Tibial artery (tissue), 4 donors: ENCODE results near the gene LRRK2.

ENCODE experiments used
- DNase-seq, 2 donors: peaks; one replicate each; pipeline ENCODE4 v3.0.0-alpha.2; 2019
- H3K27ac ChIP-seq, 2 donors: fragments of 200-600 bp; sonication (generic) in 1 of 2; 1 replicate in 1 of 2; 2 replicates in 1 of 2; pipeline ENCODE4 v1.5.1; 2018 to 2019; ENCODE audit warnings: mild to moderate bottlenecking in 1 of 2
- H3K27me3 ChIP-seq, 2 donors: fragments of 200-600 bp; sonication (generic) in 1 of 2; one replicate each; pipeline versions ENCODE4 v1.5.1 to v1.6.0; 2016 to 2019
- H3K36me3 ChIP-seq, 3 donors: fragments of 200-600 bp; sonication (generic) in 2 of 3; one replicate each; pipeline ENCODE4 v1.5.1; 2016 to 2019; ENCODE audit warnings: mild to moderate bottlenecking in 2 of 3
- H3K4me1 ChIP-seq, 4 donors: fragments of 200-600 bp; sonication (generic) in 2 of 4; 1 replicate in 3 of 4; 2 replicates in 1 of 4; pipeline ENCODE4 v1.5.1; 2016 to 2019
- H3K4me3 ChIP-seq, 2 donors: fragments of 200-600 bp; sonication (generic) in 1 of 2; 1 replicate in 1 of 2; 2 replicates in 1 of 2; pipeline ENCODE4 v1.5.1; 2018 to 2019; ENCODE audit warnings: mild to moderate bottlenecking in 2 of 2
- H3K9me3 ChIP-seq, 3 donors: fragments of 200-600 bp; sonication (generic) in 1 of 3; one replicate each; pipeline ENCODE4 v1.5.1; 2016 to 2019
- CTCF ChIP-seq, 2 experiments: fragments of 200-600 bp in 1 of 2; fragments of 450-650 bp in 1 of 2; IDR thresholded peaks; one replicate each; pipeline ENCODE4 v1.5.1; 2017 to 2019; ENCODE audit warnings: antibody characterized with exemption in 2 of 2, mild to moderate bottlenecking in 1 of 2, moderate library complexity in 1 of 2
- intact Hi-C: fragments of 100-400 bp; cut with DNase I; formaldehyde crosslinking; loops from one replicate; pipeline ENCODE4 v1.15.0; 2023; ENCODE audit warnings: low total_unique reads

LRRK2 gene

GRCh38 chr12:40344312-40344711 is 119.5 kb downstream of the LRRK2 start:
- TF ChIP-seq CTCF (IDR thresholded peaks at IDR 0.05), result no peak
- H3K27me3 ChIP-seq, result no peaks in the 10 kb centered on the region
- H3K4me3 ChIP-seq, result no peak overlapping the region
- H3K4me1 ChIP-seq, result no peaks in the 10 kb centered on the region
- intact Hi-C loops, result no loop called here
- H3K9me3 ChIP-seq, result no peaks in the 10 kb centered on the region
- no peak overlapping the region for H3K27ac ChIP-seq
- DNase-seq, result no peak
- H3K36me3 ChIP-seq, result peaks cover 13 to 41% (median 24%) of the 10 kb centered on the region in 3 donors

- TF ChIP-seq CTCF (IDR thresholded peaks at IDR 0.05), result no peak
Observed at GRCh38 chr12:40351976-40352375, 127.2 kb downstream of the LRRK2 start.

GRCh38 chr12:40375076-40375475 is 150.3 kb downstream of the LRRK2 start:
- no peaks in the 10 kb centered on the region for H3K27me3 ChIP-seq
- no peaks in the 10 kb centered on the region for H3K9me3 ChIP-seq
- no peaks in the 10 kb centered on the region for H3K4me1 ChIP-seq
- no peak overlapping the region for H3K27ac ChIP-seq
- H3K36me3 ChIP-seq, result peaks cover 0 to under 1% (median 0%) of the 10 kb centered on the region in 3 donors
- TF ChIP-seq CTCF (IDR thresholded peaks at IDR 0.05), result no peak
- H3K4me3 ChIP-seq, result no peak overlapping the region
- no peak for DNase-seq
- intact Hi-C loops, result no loop called here

More at GRCh38 chr12:40351976-40352375, 127.2 kb downstream of the LRRK2 start:
- Histone ChIP-seq H3K27ac (no peak overlapping the region), H3K9me3 (no peaks in the 10 kb centered on the region), H3K36me3 (peaks cover 18 to 43% (median 42%) of the 10 kb centered on the region in 3 donors), H3K4me3 (no peak overlapping the region), H3K27me3 (no peaks in the 10 kb centered on the region), H3K4me1 (no peaks in the 10 kb centered on the region)
- no peak for DNase-seq
- intact Hi-C loops, result no loop called here

GRCh38 chr12:40376533-40377267 is 151.9 kb downstream of the LRRK2 start:
- H3K36me3 ChIP-seq, result no peaks in the 10 kb centered on the region
- intact Hi-C loops, result no loop called here
- no peak for TF ChIP-seq CTCF (IDR thresholded peaks at IDR 0.05)
- no peaks in the 10 kb centered on the region for H3K27me3 ChIP-seq
- no peak for DNase-seq
- H3K4me3 ChIP-seq, result no peak overlapping the region
- H3K4me1 ChIP-seq, result no peaks in the 10 kb centered on the region
- no peak overlapping the region for H3K27ac ChIP-seq
- no peaks in the 10 kb centered on the region for H3K9me3 ChIP-seq

GRCh38 chr12:40378691-40379090 is 153.9 kb downstream of the LRRK2 start:
- Histone ChIP-seq H3K9me3 (no peaks in the 10 kb centered on the region), H3K4me3 (no peak overlapping the region), H3K36me3 (no peaks in the 10 kb centered on the region), H3K4me1 (no peaks in the 10 kb centered on the region), H3K27me3 (no peaks in the 10 kb centered on the region), H3K27ac (no peak overlapping the region)
- no peak for TF ChIP-seq CTCF (IDR thresholded peaks at IDR 0.05)
- no peak for DNase-seq
- intact Hi-C loops, result no loop called here
